IMR-90 (cell line): ENCODE results near the gene LRG1.

Experiments used
- CTCF ChIP-seq: conservative IDR thresholded peaks from 2 replicates; pipeline ENCODE4 v1.5.1; 2012; ENCODE audit warnings: mild to moderate bottlenecking, low read depth, low read length, improper control_type of control experiment
- FOS ChIP-seq: fragments of 150-350 bp; IDR thresholded peaks from 2 replicates; pipeline ENCODE4 v1.6.1; 2016; ENCODE audit warnings: low read depth, low read length
- MAFK ChIP-seq: IDR thresholded peaks from 2 replicates; pipeline ENCODE4 v1.6.1; 2012; ENCODE audit warnings: low read depth, low read length, improper control_type of control experiment
- MAZ ChIP-seq: IDR thresholded peaks from 2 replicates; pipeline ENCODE4 v1.6.1; 2012; ENCODE audit warnings: low read depth, mild to moderate bottlenecking, low read length, improper control_type of control experiment, moderate library complexity, borderline replicate concordance
- MXI1 ChIP-seq: IDR thresholded peaks from 2 replicates; pipeline ENCODE4 v1.6.1; 2012; ENCODE audit warnings: low read depth, mild to moderate bottlenecking, low read length, moderate library complexity, borderline replicate concordance
- NFE2L2 ChIP-seq: fragments of 150-350 bp; IDR thresholded peaks from 2 replicates; pipeline ENCODE4 v1.6.1; 2016; ENCODE audit warnings: low read depth, mild to moderate bottlenecking, low read length
- POLR2A ChIP-seq: IDR thresholded peaks from 2 replicates; pipeline ENCODE4 v1.6.1; 2012; ENCODE audit warnings: mild to moderate bottlenecking, low read depth, low read length
- RAD21 ChIP-seq: IDR thresholded peaks from 2 replicates; pipeline ENCODE4 v1.6.1; 2012; ENCODE audit warnings: low read length, improper control_type of control experiment
- RCOR1 ChIP-seq: IDR thresholded peaks from 2 replicates; pipeline ENCODE4 v1.6.1; 2012; ENCODE audit warnings: mild to moderate bottlenecking, low read length, improper control_type of control experiment; ENCODE audit not compliant: insufficient replicate concordance
- RFX5 ChIP-seq: IDR thresholded peaks from 2 replicates; pipeline ENCODE4 v1.8.0; 2012; ENCODE audit warnings: low read depth, mild to moderate bottlenecking, low read length, moderate library complexity
- TF ChIP-seq, protein P1 (sequence below): fragments of 150-350 bp; IDR thresholded peaks from 2 replicates; pipeline ENCODE4 v1.6.1; 2017; ENCODE audit warnings: mild to moderate bottlenecking, antibody characterized with exemption, low read length, low read depth

DNA sequence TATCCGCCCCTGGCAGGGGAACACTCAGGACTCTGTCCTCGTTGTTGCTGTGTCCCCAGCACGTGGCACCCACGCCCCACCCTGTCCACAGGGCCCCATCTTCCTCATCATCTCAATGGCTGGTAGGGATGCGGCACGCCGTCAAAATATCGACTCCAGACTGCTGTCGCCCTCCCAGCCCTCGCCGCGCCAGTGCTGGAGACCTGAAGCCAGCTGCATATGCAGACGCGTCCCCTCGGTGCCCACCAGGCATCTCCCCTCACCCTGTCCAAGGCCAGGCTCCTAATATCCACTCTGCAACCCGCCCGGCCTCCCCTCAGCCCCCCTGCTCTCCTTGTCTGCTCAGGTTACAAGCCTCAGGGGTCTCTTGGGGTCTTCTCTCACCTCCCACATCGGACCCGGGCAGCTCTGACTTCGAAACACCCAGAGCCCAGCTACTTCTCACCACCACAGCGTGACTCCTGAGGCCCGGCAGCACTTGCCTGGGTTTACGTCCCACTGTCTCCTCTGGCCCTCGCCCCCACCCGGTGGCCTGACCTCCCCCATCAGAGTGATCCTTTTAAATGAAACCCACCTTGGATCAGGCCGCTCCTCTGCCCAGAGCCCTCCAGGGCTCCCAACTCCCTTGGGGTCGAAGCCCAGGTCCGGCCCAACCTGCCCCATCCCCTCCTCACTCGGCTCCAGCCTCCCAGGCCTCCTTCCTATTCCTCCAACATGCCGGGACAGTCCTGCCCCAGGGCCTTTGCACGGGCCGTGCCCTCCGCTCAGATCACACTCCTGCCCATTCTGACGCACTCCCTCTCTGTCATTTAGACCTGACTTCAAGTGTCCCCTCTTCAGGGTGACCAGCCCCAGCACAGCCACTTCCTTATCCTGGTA is 34.0 kb downstream of the LRG1 start:
- no peak for TF ChIP-seq RCOR1
- TF ChIP-seq CTCF = no peak
- TF ChIP-seq MAZ = no peak
- no peak for TF ChIP-seq NFE2L2
- no peak for TF ChIP-seq POLR2A
- TF ChIP-seq RFX5 = no peak
- TF ChIP-seq MAFK = no peak
- no peak for TF ChIP-seq FOS
- TF ChIP-seq RAD21 = no peak
- no peak for TF ChIP-seq MXI1
- TF ChIP-seq, protein P1, sequence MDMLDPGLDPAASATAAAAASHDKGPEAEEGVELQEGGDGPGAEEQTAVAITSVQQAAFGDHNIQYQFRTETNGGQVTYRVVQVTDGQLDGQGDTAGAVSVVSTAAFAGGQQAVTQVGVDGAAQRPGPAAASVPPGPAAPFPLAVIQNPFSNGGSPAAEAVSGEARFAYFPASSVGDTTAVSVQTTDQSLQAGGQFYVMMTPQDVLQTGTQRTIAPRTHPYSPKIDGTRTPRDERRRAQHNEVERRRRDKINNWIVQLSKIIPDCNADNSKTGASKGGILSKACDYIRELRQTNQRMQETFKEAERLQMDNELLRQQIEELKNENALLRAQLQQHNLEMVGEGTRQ = no peak
